Lower leg skin (tissue), 4 donors: ENCODE data around the gene TFEB. TPM values are rescaled to one million over a fixed set of nuclear protein-coding genes. Genes with fewer than 3 reads are reported as not detected.
A peak's percentile ranks its signal among the peaks of the same experiment; 100 is the strongest.

Experiments used
- DNase-seq, 2 donors: peaks; one replicate each; pipeline ENCODE4 v3.0.0-alpha.2; 2019; ENCODE audit warnings: low spot score in 2 of 2
- H3K4me3 ChIP-seq: fragments of 200-600 bp; sonication (generic); 2 replicates; pipeline ENCODE4 v1.5.1; 2017; ENCODE audit warnings: mild to moderate bottlenecking, low read depth; ENCODE audit not compliant: poor library complexity, severe bottlenecking
- POLR2A ChIP-seq, 2 donors: fragments of 450-650 bp; IDR thresholded peaks; one replicate each; pipeline ENCODE4 v1.6.1; 2016 to 2017; ENCODE audit warnings: antibody characterized with exemption in 2 of 2, mild to moderate bottlenecking in 1 of 2, moderate library complexity in 1 of 2
- WGBS, 2 donors: methylation state at CpG; one replicate each; pipeline ENCODE4 v1.1.5; 2018; 5-methylcytosine and 5-hydroxymethylcytosine counted together
- intact Hi-C: fragments of 100-400 bp; cut with DNase I; formaldehyde crosslinking; loops from one replicate; pipeline ENCODE4 v1.15.0; 2023; ENCODE audit warnings: low total_unique reads
- total RNA-seq, 4 donors: library from RNA; depleted of rRNA; stranded (reverse); fragments of >200 nt; gene quantifications; one replicate each; pipeline ENCODE4 v1.1.0, GENCODE V29; 2016
- TF ChIP-seq, protein P1 (sequence below), 3 donors: fragments of 450-650 bp; IDR thresholded peaks; one replicate each; pipeline ENCODE4 v1.5.1; 2016; ENCODE audit warnings: antibody characterized with exemption in 3 of 3, mild to moderate bottlenecking in 3 of 3, moderate library complexity in 2 of 3

The TFEB gene
- total RNA-seq, 4 donors from 2014 or later, result 20.2 to 38.3 (median 26.0) TPM

DNA sequence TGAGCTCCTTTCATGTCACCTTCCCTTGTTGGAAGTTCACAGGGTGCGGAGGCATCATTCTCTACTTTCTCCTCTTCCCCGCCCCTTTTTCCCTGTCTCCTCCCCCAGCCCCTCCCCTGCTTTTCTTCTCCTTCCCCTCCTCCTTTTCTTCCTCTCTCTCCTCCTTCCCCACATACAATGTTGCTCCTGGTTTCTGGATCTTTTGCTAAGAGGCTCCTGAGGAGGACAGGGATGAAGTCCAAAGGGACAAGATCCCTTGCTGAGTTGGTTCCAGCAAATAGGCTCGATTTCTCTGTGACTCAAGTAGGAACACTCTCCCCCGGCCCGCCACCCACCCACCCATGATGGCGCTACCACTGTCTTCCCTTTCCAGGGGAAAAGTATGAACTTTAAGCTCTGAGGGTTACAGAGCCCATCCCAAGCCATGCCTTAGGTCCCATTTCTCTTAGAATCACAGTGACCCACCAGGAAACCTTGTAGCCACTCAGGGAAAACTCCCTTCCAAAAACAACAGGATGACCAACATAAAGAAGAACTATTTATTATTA, 852 bp upstream of the TFEB start:
- no peak overlapping the region for H3K4me3 ChIP-seq
- WGBS, 2 donors, result 66 to 74% methylated on average over 6 of the region's 6 CpGs
- DNase-seq, result no peak
- intact Hi-C loops, result no loop called here
- TF ChIP-seq POLR2A (IDR thresholded peaks at IDR 0.05), result no peak
- TF ChIP-seq, protein P1, sequence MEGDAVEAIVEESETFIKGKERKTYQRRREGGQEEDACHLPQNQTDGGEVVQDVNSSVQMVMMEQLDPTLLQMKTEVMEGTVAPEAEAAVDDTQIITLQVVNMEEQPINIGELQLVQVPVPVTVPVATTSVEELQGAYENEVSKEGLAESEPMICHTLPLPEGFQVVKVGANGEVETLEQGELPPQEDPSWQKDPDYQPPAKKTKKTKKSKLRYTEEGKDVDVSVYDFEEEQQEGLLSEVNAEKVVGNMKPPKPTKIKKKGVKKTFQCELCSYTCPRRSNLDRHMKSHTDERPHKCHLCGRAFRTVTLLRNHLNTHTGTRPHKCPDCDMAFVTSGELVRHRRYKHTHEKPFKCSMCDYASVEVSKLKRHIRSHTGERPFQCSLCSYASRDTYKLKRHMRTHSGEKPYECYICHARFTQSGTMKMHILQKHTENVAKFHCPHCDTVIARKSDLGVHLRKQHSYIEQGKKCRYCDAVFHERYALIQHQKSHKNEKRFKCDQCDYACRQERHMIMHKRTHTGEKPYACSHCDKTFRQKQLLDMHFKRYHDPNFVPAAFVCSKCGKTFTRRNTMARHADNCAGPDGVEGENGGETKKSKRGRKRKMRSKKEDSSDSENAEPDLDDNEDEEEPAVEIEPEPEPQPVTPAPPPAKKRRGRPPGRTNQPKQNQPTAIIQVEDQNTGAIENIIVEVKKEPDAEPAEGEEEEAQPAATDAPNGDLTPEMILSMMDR (IDR thresholded peaks at IDR 0.05), result no peak

DNA sequence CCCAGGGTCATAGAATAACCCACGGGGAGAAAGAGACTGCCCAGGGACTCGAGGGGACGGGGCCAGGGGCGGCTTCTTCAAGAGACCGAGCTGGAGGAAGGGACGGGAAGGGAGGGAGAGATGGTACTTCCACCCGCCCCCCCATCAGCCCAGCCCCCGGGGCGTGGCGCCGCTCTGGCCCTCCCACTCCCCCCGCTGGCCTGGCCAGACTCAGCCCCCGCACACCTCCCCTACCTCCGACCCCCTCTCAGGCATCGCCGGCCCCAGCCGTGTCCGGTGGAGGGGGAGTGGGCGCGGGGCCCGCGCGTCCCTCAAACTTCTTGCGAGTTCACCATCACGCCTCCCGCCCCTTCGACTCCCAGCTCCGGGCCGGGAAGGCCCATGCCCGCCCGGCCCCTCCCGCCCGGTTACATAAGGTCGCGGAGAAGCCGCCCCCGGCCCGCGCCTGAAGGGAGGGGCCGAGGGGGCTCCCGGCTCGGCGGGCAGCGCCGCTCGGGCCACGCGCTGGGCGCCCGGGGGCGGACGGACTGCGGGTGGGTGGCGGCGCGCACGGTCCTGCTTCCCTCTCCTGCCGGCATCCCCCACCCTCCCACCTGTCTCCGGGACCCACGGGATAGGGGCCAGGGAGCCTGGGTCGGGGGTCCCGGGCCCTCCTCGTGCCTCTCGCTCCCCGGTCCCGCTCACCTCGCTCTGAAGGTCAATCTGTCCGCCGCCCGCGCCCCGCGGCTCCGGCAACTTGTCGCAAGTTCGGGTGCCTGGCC, 562 bp downstream of the TFEB start:
- intact Hi-C loops, result no loop called here
- DNase-seq, result peak; percentile 80 to 96
- peak overlapping the region; percentile 58 for H3K4me3 ChIP-seq
- WGBS, 2 donors, result 0% methylated on average over 5 to 36 of the region's 76 CpGs
- TF ChIP-seq POLR2A (IDR thresholded peaks at IDR 0.05), result no peak
- TF ChIP-seq, protein P1 (IDR thresholded peaks at IDR 0.05), result no peak

DNA sequence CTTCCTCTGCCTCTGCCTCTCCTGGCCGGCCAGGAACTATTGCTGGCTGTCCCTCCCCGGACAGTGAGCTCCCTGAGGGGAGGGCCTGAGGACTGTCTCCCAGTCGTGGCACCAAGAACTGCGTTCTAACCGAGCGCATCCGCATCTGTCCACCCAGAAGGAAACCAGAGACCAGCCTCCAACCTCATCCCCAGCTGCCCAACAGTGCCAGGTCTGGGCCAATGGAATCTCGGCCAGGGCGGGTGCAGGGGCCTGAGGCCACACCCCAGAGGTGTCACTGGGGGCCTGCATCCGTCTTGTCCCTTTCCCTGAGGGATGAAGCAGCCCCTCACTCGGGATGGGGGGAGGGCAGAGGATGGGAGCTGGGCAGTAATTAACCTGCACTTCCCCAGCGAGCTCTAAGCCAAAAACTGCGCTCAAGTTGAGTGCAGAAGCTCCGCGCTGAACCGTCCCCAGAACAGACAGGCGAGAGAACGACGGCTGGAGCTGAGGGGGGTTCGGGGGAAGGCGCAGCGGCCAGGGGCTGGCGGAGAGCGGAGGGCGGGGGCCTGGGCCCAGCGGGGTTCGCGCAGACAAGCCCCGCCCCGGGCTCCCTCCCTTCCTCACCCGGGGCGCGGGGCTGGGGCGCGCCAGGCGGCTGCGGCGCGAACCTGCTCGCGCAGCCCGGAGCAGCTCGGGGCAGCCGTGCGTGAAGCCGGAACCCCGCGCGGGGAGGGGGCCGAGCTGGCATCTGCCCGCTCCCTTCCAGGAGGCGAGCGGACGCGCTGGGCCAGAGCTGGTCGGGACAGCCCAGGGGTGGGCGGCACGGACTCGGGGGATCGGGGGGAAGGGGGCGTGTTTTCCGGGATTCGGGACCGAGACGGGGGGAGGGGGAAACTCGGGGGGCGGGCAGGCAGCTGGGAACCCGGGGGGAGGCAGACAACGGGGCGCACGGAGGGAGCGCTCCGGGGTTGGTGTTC, 1.4 kb downstream of the TFEB start:
- TF ChIP-seq, protein P1 (IDR thresholded peaks at IDR 0.05), result no peak
- TF ChIP-seq POLR2A (IDR thresholded peaks at IDR 0.05), result no peak
- peak; percentile 58 to 94 for DNase-seq
- intact Hi-C loops, result no loop called here
- peak overlapping the region; percentile 58 for H3K4me3 ChIP-seq
- 2 to 6% methylated on average over 25 to 37 of the region's 73 CpGs for WGBS, 2 donors

DNA sequence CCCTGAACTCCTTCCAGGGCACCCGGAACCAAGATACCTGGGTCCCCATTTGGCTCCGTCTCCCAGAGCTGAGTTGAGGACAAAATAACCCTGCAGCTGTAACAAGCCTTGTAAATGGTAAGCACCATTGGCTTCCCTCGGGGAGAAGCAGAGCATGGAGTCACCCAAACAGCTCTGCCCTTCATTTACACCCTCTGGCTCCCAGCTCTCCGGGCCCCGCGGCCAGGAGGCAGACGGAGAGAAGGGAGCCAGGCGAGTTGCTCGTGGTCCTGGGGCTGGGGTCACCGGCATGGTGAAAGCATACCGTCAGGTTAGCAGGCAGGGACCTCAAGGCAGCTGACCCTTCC, 2.1 kb downstream of the TFEB start:
- intact Hi-C loops, result no loop called here
- WGBS, 2 donors, result 31 to 45% methylated on average over 11 of the region's 11 CpGs
- no peak for DNase-seq
- no peak overlapping the region for H3K4me3 ChIP-seq
- TF ChIP-seq, protein P1 (IDR thresholded peaks at IDR 0.05), result no peak
- TF ChIP-seq POLR2A (IDR thresholded peaks at IDR 0.05), result no peak

DNA sequence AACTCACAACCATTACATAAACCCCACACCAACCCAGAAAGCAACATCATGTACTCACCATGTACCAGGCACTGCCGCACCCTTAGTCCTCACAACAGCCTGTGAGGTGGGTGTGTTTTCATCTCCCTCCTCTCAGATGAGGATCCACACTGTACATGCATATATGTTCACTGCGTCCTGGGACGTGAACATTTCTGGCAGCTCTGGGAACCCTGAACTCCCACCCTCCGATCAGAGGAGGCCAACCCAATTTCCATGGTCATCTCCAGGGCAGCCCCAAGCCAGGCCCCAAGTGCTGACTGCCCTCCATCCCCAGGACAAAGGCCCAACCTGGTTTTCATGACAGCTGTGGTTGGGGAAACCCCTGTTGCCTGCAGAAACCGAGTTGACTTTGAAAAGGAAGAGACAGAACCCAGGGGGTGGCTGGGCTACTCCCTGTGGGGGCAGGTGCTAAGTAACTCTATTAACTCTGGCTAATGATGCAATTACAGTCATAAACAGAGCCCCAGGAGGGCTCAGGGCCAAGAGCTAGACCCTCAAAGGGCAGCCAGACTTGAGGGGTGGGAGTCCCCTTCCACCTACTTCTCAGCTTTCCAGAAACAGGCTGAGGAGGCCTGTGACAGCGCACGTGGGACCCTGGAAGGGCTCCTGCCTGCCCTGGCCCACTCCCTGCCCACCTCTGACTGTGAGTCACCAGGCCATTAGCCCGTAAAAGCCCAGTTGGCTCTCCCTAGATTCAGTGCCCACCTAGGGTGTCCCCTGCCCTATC, 2.6 kb downstream of the TFEB start:
- DNase-seq, result no peak
- intact Hi-C loops, result no loop called here
- TF ChIP-seq POLR2A (IDR thresholded peaks at IDR 0.05), result no peak
- TF ChIP-seq, protein P1 (IDR thresholded peaks at IDR 0.05), result no peak
- no peak overlapping the region for H3K4me3 ChIP-seq
- 62 to 63% methylated on average over 8 of the region's 8 CpGs for WGBS, 2 donors
